ENCODE data around the gene FZD2.

DNA sequence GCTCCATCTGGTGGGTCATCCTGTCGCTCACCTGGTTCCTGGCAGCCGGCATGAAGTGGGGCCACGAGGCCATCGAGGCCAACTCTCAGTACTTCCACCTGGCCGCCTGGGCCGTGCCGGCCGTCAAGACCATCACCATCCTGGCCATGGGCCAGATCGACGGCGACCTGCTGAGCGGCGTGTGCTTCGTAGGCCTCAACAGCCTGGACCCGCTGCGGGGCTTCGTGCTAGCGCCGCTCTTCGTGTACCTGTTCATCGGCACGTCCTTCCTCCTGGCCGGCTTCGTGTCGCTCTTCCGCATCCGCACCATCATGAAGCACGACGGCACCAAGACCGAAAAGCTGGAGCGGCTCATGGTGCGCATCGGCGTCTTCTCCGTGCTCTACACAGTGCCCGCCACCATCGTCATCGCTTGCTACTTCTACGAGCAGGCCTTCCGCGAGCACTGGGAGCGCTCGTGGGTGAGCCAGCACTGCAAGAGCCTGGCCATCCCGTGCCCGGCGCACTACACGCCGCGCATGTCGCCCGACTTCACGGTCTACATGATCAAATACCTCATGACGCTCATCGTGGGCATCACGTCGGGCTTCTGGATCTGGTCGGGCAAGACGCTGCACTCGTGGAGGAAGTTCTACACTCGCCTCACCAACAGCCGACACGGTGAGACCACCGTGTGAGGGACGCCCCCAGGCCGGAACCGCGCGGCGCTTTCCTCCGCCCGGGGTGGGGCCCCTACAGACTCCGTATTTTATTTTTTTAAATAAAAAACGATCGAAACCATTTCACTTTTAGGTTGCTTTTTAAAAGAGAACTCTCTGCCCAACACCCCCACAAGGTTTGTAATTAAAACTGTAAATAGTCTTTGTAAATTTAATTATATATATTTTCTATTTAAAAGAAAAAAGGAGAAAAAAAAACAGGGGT, 1.7 kb downstream of the FZD2 start:
- TF ChIP-seq CTCF (IDR thresholded peaks at IDR 0.05) = no peak
- TF ChIP-seq ZFX (IDR thresholded peaks at IDR 0.05; ENCODE audit: borderline replicate concordance) = no peak

Measured in 22Rv1 (cell line).